Parathyroid adenoma (tissue), 2 donors: ENCODE results near the gene PPT2.

Experiments used
- H2AFZ ChIP-seq: fragments of 300-600 bp; sonication (generic); one replicate; pipeline ENCODE4 v1.7.0; 2017; ENCODE audit warnings: antibody characterized with exemption, mild to moderate bottlenecking
- H3K27ac ChIP-seq: fragments of 300-600 bp; sonication (generic); one replicate; pipeline ENCODE4 v1.7.0; 2017
- H3K27me3 ChIP-seq: fragments of 300-600 bp; sonication (generic); one replicate; pipeline ENCODE4 v1.7.0; 2017; ENCODE audit warnings: low read length; ENCODE audit not compliant: control insufficient read depth, insufficient read depth
- H3K36me3 ChIP-seq: fragments of 300-600 bp; sonication (generic); one replicate; pipeline ENCODE4 v1.7.0; 2017; ENCODE audit warnings: low read length; ENCODE audit not compliant: control insufficient read depth, insufficient read depth
- H3K4me1 ChIP-seq: fragments of 300-600 bp; sonication (generic); one replicate; pipeline ENCODE4 v1.7.0; 2017; ENCODE audit warnings: control low read depth
- H3K4me2 ChIP-seq: fragments of 300-600 bp; sonication (generic); one replicate; pipeline ENCODE4 v1.7.0; 2017; ENCODE audit warnings: low read length
- H3K4me3 ChIP-seq: fragments of 300-600 bp; sonication (generic); one replicate; pipeline ENCODE4 v1.7.0; 2017; ENCODE audit warnings: low read depth, low read length
- H3K79me2 ChIP-seq: fragments of 300-600 bp; sonication (generic); one replicate; pipeline ENCODE4 v1.7.0; 2017; ENCODE audit warnings: control low read depth
- H3K9ac ChIP-seq: fragments of 300-600 bp; sonication (generic); one replicate; pipeline ENCODE4 v1.7.0; 2017; ENCODE audit warnings: mild to moderate bottlenecking
- H3K9me3 ChIP-seq: fragments of 300-600 bp; sonication (generic); one replicate; pipeline ENCODE4 v1.7.0; 2017; ENCODE audit warnings: low read length; ENCODE audit not compliant: control insufficient read depth
- TF ChIP-seq, protein P1 (sequence below): fragments of 300-600 bp; sonication (generic); IDR thresholded peaks from one replicate; pipeline ENCODE4 v1.7.0; 2017; ENCODE audit warnings: antibody characterized with exemption, mild to moderate bottlenecking
- donor health status: primary hyperparathyroidism.

The PPT2 gene

DNA sequence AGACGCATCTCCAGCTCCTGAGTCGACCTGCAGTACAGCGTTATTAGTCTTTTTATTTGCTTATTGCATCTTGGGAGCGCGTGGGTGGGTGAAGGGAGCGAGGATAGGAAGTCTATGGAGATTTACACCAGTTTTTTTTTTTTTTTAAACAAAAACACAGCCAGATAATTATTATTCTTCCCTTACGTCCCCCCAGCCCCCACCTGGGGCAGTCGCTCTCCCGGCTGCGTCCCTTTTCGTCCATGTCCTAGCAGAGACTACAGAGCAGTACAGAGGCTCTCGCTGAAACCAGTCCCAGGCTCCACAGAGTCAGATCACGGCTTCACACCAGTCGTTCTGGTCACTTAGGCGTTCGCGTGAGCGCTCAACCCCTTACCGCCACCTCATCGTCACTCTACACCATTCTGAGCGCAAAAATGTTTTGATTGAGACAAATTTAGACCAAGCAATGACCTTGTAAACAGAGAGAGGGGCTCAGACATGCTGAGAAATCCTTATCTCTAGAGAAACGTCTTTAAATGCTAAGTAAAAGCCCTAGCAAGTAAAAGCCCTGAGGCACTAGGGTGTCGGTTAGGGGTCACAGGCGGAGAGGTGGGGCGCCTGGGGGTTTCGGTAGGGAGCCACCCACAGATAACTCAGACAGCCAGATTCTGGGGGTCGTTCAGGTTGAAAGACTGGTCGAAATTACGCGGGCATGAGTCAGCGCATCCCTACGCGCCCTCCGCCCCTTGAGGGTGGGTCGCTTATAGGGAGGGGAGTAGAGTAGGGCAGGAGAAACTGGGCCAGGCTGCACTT is 975 bp upstream of the PPT2 start:
- Histone ChIP-seq H3K27ac (peak overlapping the region; percentile 98), H3K4me1 (peaks cover 15% of the 10 kb centered on the region), H3K36me3 (no peaks in the 10 kb centered on the region), H2AFZ (peak overlapping the region; percentile 77), H3K9me3 (no peaks in the 10 kb centered on the region), H3K4me2 (peak overlapping the region; percentile 88), H3K79me2 (peaks cover 9% of the 10 kb centered on the region), H3K4me3 (peak overlapping the region; percentile 80), H3K27me3 (no peaks in the 10 kb centered on the region), H3K9ac (peak overlapping the region; percentile 50)
- TF ChIP-seq, protein P1, sequence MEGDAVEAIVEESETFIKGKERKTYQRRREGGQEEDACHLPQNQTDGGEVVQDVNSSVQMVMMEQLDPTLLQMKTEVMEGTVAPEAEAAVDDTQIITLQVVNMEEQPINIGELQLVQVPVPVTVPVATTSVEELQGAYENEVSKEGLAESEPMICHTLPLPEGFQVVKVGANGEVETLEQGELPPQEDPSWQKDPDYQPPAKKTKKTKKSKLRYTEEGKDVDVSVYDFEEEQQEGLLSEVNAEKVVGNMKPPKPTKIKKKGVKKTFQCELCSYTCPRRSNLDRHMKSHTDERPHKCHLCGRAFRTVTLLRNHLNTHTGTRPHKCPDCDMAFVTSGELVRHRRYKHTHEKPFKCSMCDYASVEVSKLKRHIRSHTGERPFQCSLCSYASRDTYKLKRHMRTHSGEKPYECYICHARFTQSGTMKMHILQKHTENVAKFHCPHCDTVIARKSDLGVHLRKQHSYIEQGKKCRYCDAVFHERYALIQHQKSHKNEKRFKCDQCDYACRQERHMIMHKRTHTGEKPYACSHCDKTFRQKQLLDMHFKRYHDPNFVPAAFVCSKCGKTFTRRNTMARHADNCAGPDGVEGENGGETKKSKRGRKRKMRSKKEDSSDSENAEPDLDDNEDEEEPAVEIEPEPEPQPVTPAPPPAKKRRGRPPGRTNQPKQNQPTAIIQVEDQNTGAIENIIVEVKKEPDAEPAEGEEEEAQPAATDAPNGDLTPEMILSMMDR: no peak

DNA sequence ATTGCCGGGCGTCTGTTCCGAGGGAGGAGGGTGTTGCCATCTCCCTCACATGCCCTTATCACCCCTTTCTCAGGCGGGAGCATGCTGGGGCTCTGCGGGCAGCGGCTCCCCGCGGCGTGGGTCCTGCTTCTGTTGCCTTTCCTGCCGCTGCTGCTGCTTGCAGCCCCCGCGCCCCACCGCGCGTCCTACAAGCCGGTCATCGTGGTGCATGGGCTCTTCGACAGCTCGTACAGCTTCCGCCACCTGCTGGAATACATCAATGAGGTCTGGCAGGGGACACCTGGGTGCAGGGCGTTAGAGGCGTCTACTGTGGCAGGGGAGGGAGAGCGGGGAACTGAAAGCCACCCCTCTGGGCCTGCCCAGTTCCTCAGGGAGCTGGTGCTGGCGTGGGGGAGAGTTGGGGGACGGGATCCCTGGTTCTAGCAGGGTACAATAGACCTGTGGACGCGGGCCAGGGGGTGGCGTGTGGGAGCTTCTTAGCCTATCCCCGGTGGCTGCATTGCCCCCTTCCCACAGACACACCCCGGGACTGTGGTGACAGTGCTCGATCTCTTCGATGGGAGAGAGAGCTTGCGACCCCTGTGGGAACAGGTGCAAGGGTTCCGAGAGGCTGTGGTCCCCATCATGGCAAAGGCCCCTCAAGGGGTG is 697 bp downstream of the PPT2 start:
- Histone ChIP-seq H2AFZ (peak overlapping the region; percentile 77), H3K9ac (no peak overlapping the region), H3K27ac (peak overlapping the region; percentile 98), H3K27me3 (no peaks in the 10 kb centered on the region), H3K4me3 (peak overlapping the region; percentile 80), H3K9me3 (no peaks in the 10 kb centered on the region), H3K4me2 (peak overlapping the region; percentile 88), H3K79me2 (peaks cover 9% of the 10 kb centered on the region), H3K36me3 (no peaks in the 10 kb centered on the region), H3K4me1 (peaks cover 15% of the 10 kb centered on the region)
- TF ChIP-seq, protein P1: peak; percentile 76

DNA sequence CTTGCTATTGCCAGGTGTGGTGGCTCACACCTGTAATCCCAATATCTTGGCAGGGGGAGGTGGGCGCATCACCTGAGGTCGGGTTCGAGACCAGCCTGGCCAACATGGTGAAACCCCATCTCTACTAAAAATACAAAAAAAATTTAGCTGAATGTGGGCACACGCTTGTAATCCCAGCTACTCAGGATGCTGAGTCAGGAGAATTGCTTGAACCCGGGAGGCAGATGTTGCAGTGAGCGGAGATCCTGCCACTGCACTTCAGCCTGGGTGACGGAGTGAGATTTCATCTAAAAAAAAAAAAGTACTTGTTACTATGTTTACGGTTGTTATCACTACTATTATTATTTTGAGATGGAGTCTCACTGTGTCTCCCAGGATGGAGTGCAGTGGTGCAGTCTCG is 3.0 kb downstream of the PPT2 start:
- Histone ChIP-seq H3K36me3 (no peaks in the 10 kb centered on the region), H3K27me3 (no peaks in the 10 kb centered on the region), H3K9ac (no peak overlapping the region), H3K4me3 (no peak overlapping the region), H3K4me2 (no peak overlapping the region), H3K79me2 (peaks cover 9% of the 10 kb centered on the region), H3K27ac (no peak overlapping the region), H3K4me1 (peaks cover 10% of the 10 kb centered on the region), H2AFZ (no peak overlapping the region), H3K9me3 (no peaks in the 10 kb centered on the region)
- TF ChIP-seq, protein P1: no peak

DNA sequence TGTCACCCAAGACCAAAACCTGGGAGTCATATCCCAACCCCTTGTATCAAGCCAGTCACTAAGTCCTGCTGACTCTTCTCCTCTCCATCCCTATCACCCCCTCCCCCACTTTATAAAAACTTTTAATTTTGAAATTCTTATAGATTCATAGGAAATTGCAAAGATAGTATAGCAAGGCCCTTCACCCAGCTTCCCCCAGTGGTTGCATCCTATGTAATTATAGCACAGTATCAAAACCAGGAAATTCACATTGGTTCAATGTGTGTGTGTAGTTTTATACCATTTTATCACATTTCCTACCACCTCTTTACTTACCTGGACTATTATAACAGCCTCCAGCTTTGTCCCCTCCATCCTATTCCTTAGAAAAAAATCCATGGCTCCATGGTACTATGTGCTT is 4.1 kb downstream of the PPT2 start:
- TF ChIP-seq, protein P1: no peak
- Histone ChIP-seq H3K79me2 (peaks cover 9% of the 10 kb centered on the region), H3K4me1 (peaks cover 3% of the 10 kb centered on the region), H3K27me3 (no peaks in the 10 kb centered on the region), H2AFZ (no peak overlapping the region), H3K27ac (no peak overlapping the region), H3K9me3 (no peaks in the 10 kb centered on the region), H3K4me2 (no peak overlapping the region), H3K4me3 (no peak overlapping the region), H3K9ac (no peak overlapping the region), H3K36me3 (no peaks in the 10 kb centered on the region)
